GM21528 (cell line): Measurements from ENCODE around the gene CCDC157.
"Not testable (repeated sequence)": the region's sequence is repeated elsewhere in the genome, so short reads cannot be mapped to it uniquely, and the experiment has no call there.

Experiments used
- ATAC-seq: cut with Tn5 transposase; IDR thresholded peaks from one replicate; pipeline ENCODE4 v1.9.1; 2021; ENCODE audit warnings: mild to moderate bottlenecking, moderate library complexity; ENCODE audit not compliant: unreplicated experiment, low FRiP score

The CCDC157 gene

GRCh38 chr22:30325065-30325720 is 31.6 kb upstream of the CCDC157 start:
- no peak for ATAC-seq

- ATAC-seq = no peak
Measured at GRCh38 chr22:30325724-30326254, 31.0 kb upstream of the CCDC157 start.

DNA sequence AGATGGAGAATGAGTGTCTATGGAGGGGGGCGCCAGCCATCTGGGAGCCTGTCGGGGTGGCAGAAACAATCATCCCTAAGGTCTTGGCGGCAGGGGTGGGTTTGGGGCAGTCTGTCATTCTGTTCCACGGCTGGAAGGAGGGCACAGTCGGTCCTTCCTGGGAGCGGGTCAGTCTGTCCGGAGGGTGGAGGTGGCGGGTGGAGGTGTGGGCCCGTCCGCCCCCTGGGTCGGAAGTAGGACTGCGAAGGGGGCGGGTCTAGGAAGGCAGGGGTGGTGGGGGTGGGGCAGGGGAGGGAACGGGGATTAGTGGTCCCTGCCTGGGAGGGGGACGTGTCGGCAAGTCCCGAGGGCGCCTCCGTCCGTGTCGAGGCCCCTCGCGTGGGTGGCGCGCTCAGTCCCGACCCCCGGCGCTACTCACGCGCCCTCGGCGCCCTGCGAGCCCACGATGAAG is 30.5 kb upstream of the CCDC157 start:
- ATAC-seq = peak; percentile 36

- ATAC-seq = peak; percentile 73
Measured at GRCh38 chr22:30326706-30327362, 30.0 kb upstream of the CCDC157 start, which contains the start of gene TBC1D10A. Gene TBC1D10A (minus strand): TSS chr22:30326941. CDS start chr22:30326881, 60 bp downstream.

GRCh38 chr22:30327864-30328345 is 28.9 kb upstream of the CCDC157 start:
- ATAC-seq = no peak

- no peak for ATAC-seq
Measured at GRCh38 chr22:30328466-30329049, 28.2 kb upstream of the CCDC157 start.

GRCh38 chr22:30332551-30332950 is 24.3 kb upstream of the CCDC157 start:
- ATAC-seq = no peak

DNA sequence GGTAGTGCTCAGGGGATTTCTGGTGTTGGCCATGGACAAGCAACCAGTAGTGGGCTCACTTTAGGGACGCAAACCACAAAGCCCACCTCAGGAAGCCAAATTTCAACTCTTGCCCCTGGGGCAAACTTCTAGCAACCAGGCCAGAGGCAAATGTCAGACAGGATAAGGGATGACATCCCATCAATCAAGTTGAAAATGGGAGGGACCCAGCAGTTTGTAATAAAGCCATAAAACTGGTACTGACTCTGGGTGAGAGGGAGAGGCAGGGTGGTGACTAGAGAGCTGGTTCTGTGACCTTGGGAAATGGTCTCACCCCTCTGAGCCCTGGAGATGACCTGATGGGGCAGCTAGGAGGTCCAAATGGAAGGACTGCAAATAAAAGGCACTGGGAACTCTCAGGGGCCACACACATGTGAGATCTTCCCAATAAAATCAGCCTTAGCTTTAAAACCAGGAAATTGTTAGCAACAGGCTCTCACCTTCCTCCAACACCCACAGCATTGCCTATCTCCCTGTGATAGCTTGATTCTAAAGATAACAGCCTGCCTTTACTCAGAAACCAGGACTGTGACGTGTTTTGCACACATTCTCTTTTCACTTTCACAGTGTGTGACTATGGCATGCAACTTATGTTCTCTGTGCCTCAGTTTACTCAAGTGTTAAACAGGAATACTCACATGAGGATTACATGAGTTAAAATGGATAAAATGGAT is 23.7 kb upstream of the CCDC157 start:
- ATAC-seq = no peak

DNA sequence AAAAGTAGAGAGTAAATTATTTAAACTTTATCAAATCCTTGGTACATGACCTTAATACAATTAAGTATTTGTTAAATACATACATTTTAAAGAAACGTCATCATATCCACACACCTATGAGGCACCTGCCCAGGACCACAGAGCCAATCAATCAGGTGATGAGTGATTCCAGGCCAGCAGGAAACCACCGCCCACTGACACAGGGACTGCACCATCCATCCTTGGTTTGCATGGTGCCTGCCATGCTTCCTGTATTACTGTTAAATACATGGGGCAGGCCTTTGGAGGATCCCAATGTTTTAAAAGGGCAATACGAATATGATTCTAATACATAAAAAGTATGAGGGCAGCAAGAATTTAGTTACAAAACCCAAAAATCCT is 23.1 kb upstream of the CCDC157 start:
- no peak for ATAC-seq

- no peak for ATAC-seq
Measured at GRCh38 chr22:30334646-30335045, 22.2 kb upstream of the CCDC157 start.

GRCh38 chr22:30335236-30335635 is 21.6 kb upstream of the CCDC157 start:
- no peak for ATAC-seq

DNA sequence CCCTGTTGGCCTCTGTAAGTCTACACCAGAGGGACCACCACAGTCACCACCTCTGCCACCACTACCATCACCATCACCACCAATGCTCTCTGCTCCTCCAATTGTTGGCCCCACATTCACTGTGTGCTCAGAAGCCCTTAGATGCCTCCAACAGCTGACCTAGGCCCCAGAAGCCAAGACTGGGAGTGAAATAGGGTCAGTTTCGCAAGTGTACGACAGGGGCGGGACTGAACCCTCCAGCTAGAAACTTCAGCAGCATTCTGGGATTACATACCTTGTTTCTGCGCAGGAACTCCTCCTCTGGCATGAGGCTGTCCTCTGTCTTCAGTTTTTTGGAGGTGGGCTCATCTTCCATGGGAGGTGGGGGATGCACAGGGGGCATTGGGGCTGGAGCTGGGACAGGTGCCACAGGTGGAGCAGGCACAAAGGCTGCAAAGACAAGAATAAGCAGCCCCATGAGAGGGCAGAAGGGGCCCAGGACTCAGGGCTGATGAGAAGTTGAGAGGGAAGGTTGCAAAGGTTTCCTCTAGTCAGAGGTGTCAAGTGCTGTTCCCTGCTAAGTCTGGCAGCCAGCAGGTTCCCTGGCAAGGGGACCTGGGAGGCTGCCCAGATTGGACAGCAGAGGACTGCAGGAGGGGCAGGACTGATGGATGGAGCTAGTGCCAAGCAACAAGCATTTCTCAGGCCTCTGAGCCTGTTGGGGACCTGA is 19.9 kb upstream of the CCDC157 start:
- no peak for ATAC-seq

GRCh38 chr22:30337461-30337778 is 19.4 kb upstream of the CCDC157 start:
- ATAC-seq = no peak

DNA sequence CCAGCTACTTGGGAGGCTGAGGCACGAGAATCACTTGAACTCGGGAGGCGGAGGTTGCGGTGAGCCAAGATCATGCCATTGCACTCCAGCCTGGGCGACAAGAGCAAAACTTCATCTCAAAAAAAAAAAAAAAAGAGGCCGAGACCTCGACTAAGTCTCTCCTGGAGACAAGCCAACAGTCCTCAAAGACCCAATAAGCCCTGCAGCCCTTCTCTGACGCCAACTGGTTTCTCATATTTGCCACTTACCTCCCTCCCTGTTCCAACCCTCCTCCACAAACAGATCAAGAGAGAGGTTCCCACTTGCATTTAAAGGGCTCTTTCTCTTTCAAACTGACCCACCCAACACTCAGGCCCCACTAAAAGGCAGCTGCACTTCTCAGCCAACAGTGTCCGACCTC is 18.5 kb upstream of the CCDC157 start:
- ATAC-seq = not testable (repeated sequence)

DNA sequence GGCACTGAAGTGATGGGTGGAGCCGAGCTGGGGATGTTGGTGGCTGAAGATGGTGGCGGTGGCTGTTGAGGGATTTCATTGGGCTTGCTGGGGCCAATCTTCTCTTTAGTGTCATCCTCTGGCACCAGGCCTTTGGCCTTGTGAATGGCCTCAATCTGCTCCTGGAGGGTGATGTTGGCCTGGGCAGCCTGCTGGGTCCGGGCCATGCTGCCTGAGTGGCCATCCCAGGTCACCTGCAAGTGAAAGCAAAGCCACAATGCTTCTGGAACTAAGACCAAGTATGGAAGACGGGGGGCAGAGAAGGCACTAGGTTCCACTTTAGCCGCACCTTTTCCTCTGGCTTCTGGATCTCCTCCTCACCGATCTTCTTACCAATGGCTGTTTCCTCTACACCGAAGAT is 18.0 kb upstream of the CCDC157 start:
- no peak for ATAC-seq

- ATAC-seq = no peak
Measured at GRCh38 chr22:30340911-30341685, 15.7 kb upstream of the CCDC157 start.

DNA sequence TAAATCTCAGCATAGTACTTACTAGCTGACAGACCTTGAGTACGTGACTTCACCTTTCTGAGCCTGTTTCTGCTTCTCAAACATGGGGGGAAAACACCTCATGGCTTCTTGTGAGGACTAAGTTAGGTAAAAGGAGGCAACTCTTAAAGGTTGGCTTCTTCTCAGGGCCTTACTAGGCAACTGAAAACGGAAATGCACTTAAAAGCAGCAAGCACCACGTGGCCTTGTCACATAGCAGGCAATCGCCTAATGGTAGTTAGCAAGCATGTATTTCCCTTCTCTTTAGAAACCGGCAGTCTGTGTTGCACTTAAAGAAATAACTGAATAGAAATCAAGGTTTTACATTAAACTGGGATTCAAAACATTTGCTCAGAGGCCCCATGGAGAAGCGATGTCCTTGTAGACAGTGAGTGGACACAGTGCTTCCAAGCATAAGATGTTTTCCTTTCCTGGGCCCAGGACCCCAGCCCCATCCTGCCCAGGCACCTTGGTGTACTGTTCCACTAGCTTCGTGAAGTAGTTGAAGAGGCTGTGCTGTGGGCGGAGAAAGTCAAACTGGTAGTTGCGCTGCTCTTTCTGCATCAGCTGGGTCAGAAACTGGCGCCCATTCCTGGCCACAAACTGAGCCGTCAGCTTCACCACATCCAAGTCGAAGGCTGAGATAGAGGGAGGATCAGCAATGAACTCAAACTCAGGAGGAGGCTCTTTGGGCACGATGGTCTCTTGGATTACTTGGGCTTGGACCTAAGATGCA is 12.2 kb upstream of the CCDC157 start:
- no peak for ATAC-seq

GRCh38 chr22:30347255-30347892 is 9.4 kb upstream of the CCDC157 start:
- ATAC-seq = no peak
